HEK293 (cell line): Measurements from ENCODE around the gene USF3.

Experiments used
- CTCF ChIA-PET: fragments of 350-600 bp; formaldehyde crosslinking; extraction: SDS; loops from one replicate; lab custom pipeline; 2021; ENCODE audit warnings: antibody characterized with exemption; lab: Yijun Ruan, JAX
- POLR2A ChIA-PET: fragments of 300-600 bp; formaldehyde crosslinking; extraction: SDS; loops from one replicate; lab custom pipeline; 2020; ENCODE audit warnings: antibody characterized with exemption, inconsistent platforms; lab: Yijun Ruan, JAX
- H3K27ac ChIP-seq: fragments of 200-500 bp; sonication (Bioruptor generic); 2 replicates; pipeline ENCODE4 v1.5.1; 2014; ENCODE audit warnings: low read depth, low read length, control low read depth, inconsistent platforms; ENCODE audit errors: extremely low read depth
- H3K36me3 ChIP-seq, 2 experiments: fragments of 200-500 bp in 1 of 2; sonication (Bioruptor generic) in 1 of 2; 1 replicate in 1 of 2; 2 replicates in 1 of 2; pipeline ENCODE4 v1.5.1; 2014 to 2017; ENCODE audit warnings: inconsistent platforms in 2 of 2, low read length in 2 of 2; ENCODE audit not compliant: control insufficient read depth in 2 of 2, insufficient read depth in 1 of 2
- H3K4me1 ChIP-seq: fragments of 200-500 bp; sonication (Bioruptor generic); 2 replicates; pipeline ENCODE4 v1.5.1; 2014; ENCODE audit warnings: mild to moderate bottlenecking, low read length, inconsistent platforms; ENCODE audit not compliant: control insufficient read depth, insufficient read depth
- H3K4me3 ChIP-seq: 2 replicates; pipeline ENCODE4 v1.5.1; 2011; ENCODE audit warnings: low read depth, mild to moderate bottlenecking, control low read depth, low read length, moderate library complexity
- H3K9me3 ChIP-seq: fragments of 200-500 bp; sonication (Bioruptor generic); 2 replicates; pipeline ENCODE4 v1.5.1; 2014; ENCODE audit warnings: low read depth, low read length, inconsistent platforms; ENCODE audit not compliant: control insufficient read depth, insufficient read depth
- AEBP2 ChIP-seq: fragments of 450-650 bp; formaldehyde crosslinking; IDR thresholded peaks from 2 replicates; pipeline ENCODE4 v1.5.1; 2016; ENCODE audit warnings: missing biosample characterization, missing genetic modification characterization, borderline replicate concordance
- ATF2 ChIP-seq: fragments of 450-650 bp; formaldehyde crosslinking; IDR thresholded peaks from 2 replicates; pipeline ENCODE4 v1.5.1; 2016; ENCODE audit warnings: missing biosample characterization, missing genetic modification characterization, low read depth
- GLIS1 ChIP-seq: fragments of 450-650 bp; formaldehyde crosslinking; IDR thresholded peaks from 2 replicates; pipeline ENCODE4 v1.5.1; 2016; ENCODE audit warnings: missing biosample characterization, missing genetic modification characterization
- MYNN ChIP-seq: fragments of 450-650 bp; formaldehyde crosslinking; IDR thresholded peaks from 2 replicates; pipeline ENCODE4 v1.5.1; 2016; ENCODE audit warnings: missing biosample characterization, missing genetic modification characterization, borderline replicate concordance
- PRDM1 ChIP-seq: fragments of 450-650 bp; formaldehyde crosslinking; IDR thresholded peaks from 2 replicates; pipeline ENCODE4; 2016; ENCODE audit warnings: missing biosample characterization, missing genetic modification characterization
- YY2 ChIP-seq: fragments of 450-650 bp; formaldehyde crosslinking; IDR thresholded peaks from 2 replicates; pipeline ENCODE4 v1.5.1; 2016; ENCODE audit warnings: missing biosample characterization, missing genetic modification characterization
- ZBTB48 ChIP-seq: fragments of 450-650 bp; formaldehyde crosslinking; IDR thresholded peaks from 2 replicates; pipeline ENCODE4 v1.5.1; 2016; ENCODE audit warnings: missing biosample characterization, missing genetic modification characterization
- ZBTB6 ChIP-seq: fragments of 450-650 bp; formaldehyde crosslinking; IDR thresholded peaks from 2 replicates; pipeline ENCODE4 v1.5.1; 2017; ENCODE audit warnings: missing biosample characterization, missing genetic modification characterization
- ZEB2 ChIP-seq: fragments of 450-650 bp; formaldehyde crosslinking; IDR thresholded peaks from 2 replicates; pipeline ENCODE4 v1.5.1; 2016; ENCODE audit warnings: missing biosample characterization, missing genetic modification characterization
- ZNF114 ChIP-seq: fragments of 450-650 bp; formaldehyde crosslinking; IDR thresholded peaks from 2 replicates; pipeline ENCODE4 v1.5.0; 2017; ENCODE audit warnings: missing biosample characterization, missing genetic modification characterization
- ZNF138 ChIP-seq: fragments of 450-650 bp; formaldehyde crosslinking; IDR thresholded peaks from 2 replicates; pipeline ENCODE4 v1.5.1; 2016; ENCODE audit warnings: missing biosample characterization, missing genetic modification characterization, borderline replicate concordance
- ZNF146 ChIP-seq: fragments of 450-650 bp; formaldehyde crosslinking; IDR thresholded peaks from 2 replicates; pipeline ENCODE4 v1.5.1; 2016; ENCODE audit warnings: missing biosample characterization, missing genetic modification characterization
- ZNF155 ChIP-seq: fragments of 450-650 bp; formaldehyde crosslinking; IDR thresholded peaks from 2 replicates; pipeline ENCODE4 v1.5.1; 2016; ENCODE audit warnings: missing biosample characterization, missing genetic modification characterization
- ZNF214 ChIP-seq: fragments of 450-650 bp; formaldehyde crosslinking; IDR thresholded peaks from 2 replicates; pipeline ENCODE4 v1.5.1; 2017; ENCODE audit warnings: missing biosample characterization, mild to moderate bottlenecking, missing genetic modification characterization, borderline replicate concordance
- ZNF223 ChIP-seq: fragments of 450-650 bp; formaldehyde crosslinking; IDR thresholded peaks from 2 replicates; pipeline ENCODE4 v1.5.1; 2016; ENCODE audit warnings: missing biosample characterization, missing genetic modification characterization
- ZNF248 ChIP-seq: fragments of 450-650 bp; formaldehyde crosslinking; IDR thresholded peaks from 2 replicates; pipeline ENCODE4 v1.5.1; 2017; ENCODE audit warnings: missing biosample characterization, missing genetic modification characterization
- ZNF280C ChIP-seq: fragments of 450-650 bp; formaldehyde crosslinking; IDR thresholded peaks from 2 replicates; pipeline ENCODE4 v1.5.1; 2016; ENCODE audit warnings: missing biosample characterization, missing genetic modification characterization
- ZNF654 ChIP-seq: fragments of 450-650 bp; formaldehyde crosslinking; IDR thresholded peaks from 2 replicates; pipeline ENCODE4 v1.5.1; 2016; ENCODE audit warnings: low read depth, missing biosample characterization, missing genetic modification characterization
- ZNF658 ChIP-seq: fragments of 450-650 bp; formaldehyde crosslinking; IDR thresholded peaks from 2 replicates; pipeline ENCODE4; 2016; ENCODE audit warnings: missing biosample characterization, missing genetic modification characterization
- ZNF692 ChIP-seq: fragments of 450-650 bp; formaldehyde crosslinking; IDR thresholded peaks from 2 replicates; pipeline ENCODE4 v1.5.1; 2016; ENCODE audit warnings: missing biosample characterization, missing genetic modification characterization
- ZNF785 ChIP-seq: fragments of 450-650 bp; formaldehyde crosslinking; IDR thresholded peaks from 2 replicates; pipeline ENCODE4 v1.5.1; 2016; ENCODE audit warnings: missing biosample characterization, missing genetic modification characterization
- ZSCAN16 ChIP-seq: fragments of 450-650 bp; formaldehyde crosslinking; IDR thresholded peaks from 2 replicates; pipeline ENCODE4 v1.5.1; 2016; ENCODE audit warnings: missing biosample characterization, missing genetic modification characterization

USF3 gene

GRCh38 chr3:113664523-113665094, 31.8 kb downstream of the USF3 start (continued):
- TF ChIP-seq ATF2 (tag by site-specific recombination) = no peak
- TF ChIP-seq AEBP2 (tag by site-specific recombination) = no peak
- TF ChIP-seq ZNF155 (tag by site-specific recombination) = no peak
- TF ChIP-seq ZBTB48 (tag by site-specific recombination) = no peak
- TF ChIP-seq ZNF223 = no peak
- no peak for TF ChIP-seq ZNF214
- no peak for TF ChIP-seq PRDM1 (tag by site-specific recombination)
- TF ChIP-seq ZNF280C (tag by site-specific recombination) = no peak
- no peak for TF ChIP-seq YY2
- TF ChIP-seq ZNF658 (tag by site-specific recombination) = no peak
- no peak for TF ChIP-seq ZBTB6
- TF ChIP-seq, all 188 proteins: peak for 0

- CTCF ChIA-PET = no interaction called here
- Histone ChIP-seq H3K27ac (no peak overlapping the region), H3K36me3 (peaks cover 0 to 20% of the 10 kb centered on the region in 2 experiments; a peak in 2 of 3 replicates), H3K4me1 (no peaks in the 10 kb centered on the region), H3K9me3 (no peaks in the 10 kb centered on the region), H3K4me3 (no peak overlapping the region)
- TF ChIP-seq MYNN (tag by site-specific recombination) (no peak), ZNF114 (tag by site-specific recombination) (no peak), ZNF654 (tag by site-specific recombination) (no peak), ZNF248 (tag by site-specific recombination) (no peak), ZNF692 (tag by site-specific recombination) (no peak), ZNF138 (tag by site-specific recombination) (no peak), ATF2 (tag by site-specific recombination) (no peak), ZNF146 (no peak), ZSCAN16 (no peak), ZEB2 (tag by site-specific recombination) (no peak), ZNF785 (tag by site-specific recombination) (no peak), GLIS1 (no peak)
- POLR2A ChIA-PET = no interaction called here
Measured at GRCh38 chr3:113663761-113664160, 32.7 kb downstream of the USF3 start.
